Measurements from ENCODE around the gene KSR1. TPM values are rescaled to one million over a fixed set of nuclear protein-coding genes. Genes with fewer than 3 reads are reported as not detected.

The KSR1 gene
- total RNA-seq, 2 donors from 2014 or later = 11.5 to 23.7 TPM

DNA sequence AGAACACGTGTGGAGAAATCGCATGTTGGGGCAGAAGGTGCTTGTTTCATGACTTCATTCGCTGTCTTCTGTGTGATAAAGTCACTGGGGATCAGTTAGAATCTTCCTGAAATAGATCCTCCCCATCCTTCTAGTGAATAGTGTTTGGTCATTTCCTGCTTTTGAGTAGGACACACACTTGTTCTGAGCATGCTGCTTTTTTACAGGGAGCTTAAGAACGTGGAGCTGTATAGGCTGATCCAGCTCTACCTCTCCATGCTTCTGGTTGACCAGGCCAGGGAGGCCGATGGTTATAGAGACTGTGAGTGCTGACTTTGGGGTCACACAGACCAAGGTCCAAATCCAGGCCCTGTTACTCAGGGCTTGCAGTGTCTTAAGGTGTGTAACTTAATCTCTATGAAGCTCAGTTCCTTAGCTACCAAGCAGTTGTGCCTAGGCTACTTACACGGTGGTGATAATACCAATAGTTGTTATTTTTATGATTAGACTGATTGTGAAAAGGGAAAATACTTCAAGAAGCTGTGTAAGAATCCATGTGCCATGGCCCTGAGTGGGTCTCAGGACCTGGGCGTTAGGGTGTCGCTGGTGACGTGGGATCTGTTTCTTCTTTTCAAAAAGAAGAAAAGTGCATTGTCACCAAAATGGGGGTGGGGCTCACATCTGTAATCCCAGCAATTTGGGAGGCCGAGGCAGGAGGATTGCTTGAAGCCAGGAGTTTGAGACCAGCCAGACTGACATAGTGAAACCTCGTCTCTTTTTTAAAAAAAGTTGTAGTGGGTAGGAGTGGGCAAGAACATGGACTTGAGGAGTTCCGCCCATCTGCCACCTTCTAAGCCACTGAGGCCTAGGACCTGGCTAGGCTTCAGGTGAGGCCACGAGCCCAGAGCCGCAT lies 110.7 kb downstream of the KSR1 start:
- Histone ChIP-seq H3K27me3 (replicated peaks; ENCODE audit: insufficient read depth) (no peaks in the 10 kb centered on the region), H3K4me3 (no peak overlapping the region), H3K4me1 (replicated peaks) (no peaks in the 10 kb centered on the region), H3K9me3 (no peaks in the 10 kb centered on the region), H3K36me3 (no peaks in the 10 kb centered on the region), H3K27ac (no peak overlapping the region)
- 92% methylated on average over 14 of the region's 14 CpGs for WGBS
- no peak for DNase-seq (ENCODE audit: low spot score)
- no peak for TF ChIP-seq POLR2A (IDR thresholded peaks at IDR 0.05)
- no peak for TF ChIP-seq POLR2AphosphoS5 (IDR thresholded peaks at IDR 0.05)
- TF ChIP-seq, protein P1, sequence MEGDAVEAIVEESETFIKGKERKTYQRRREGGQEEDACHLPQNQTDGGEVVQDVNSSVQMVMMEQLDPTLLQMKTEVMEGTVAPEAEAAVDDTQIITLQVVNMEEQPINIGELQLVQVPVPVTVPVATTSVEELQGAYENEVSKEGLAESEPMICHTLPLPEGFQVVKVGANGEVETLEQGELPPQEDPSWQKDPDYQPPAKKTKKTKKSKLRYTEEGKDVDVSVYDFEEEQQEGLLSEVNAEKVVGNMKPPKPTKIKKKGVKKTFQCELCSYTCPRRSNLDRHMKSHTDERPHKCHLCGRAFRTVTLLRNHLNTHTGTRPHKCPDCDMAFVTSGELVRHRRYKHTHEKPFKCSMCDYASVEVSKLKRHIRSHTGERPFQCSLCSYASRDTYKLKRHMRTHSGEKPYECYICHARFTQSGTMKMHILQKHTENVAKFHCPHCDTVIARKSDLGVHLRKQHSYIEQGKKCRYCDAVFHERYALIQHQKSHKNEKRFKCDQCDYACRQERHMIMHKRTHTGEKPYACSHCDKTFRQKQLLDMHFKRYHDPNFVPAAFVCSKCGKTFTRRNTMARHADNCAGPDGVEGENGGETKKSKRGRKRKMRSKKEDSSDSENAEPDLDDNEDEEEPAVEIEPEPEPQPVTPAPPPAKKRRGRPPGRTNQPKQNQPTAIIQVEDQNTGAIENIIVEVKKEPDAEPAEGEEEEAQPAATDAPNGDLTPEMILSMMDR (IDR thresholded peaks at IDR 0.05) = no peak
- intact Hi-C loops (cut with DNase I) = no loop called here

DNA sequence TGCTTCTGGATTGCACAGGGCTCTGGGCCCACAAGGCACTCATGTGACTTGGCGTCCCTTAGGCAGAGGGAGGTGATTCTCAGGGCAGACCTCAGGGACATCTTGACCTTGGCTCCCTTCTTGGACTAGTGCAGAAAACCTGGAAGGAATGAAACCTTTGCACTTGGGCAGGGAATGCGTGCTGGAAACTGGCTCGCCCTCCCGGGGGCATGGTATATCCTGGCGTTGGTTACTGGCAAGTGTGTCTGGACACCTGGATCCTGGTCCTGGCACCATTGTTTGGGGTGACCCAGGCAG lies 111.3 kb downstream of the KSR1 start:
- H3K9me3 ChIP-seq = no peaks in the 10 kb centered on the region
- 88% methylated on average over 5 of the region's 5 CpGs for WGBS
- no peak overlapping the region for H3K4me3 ChIP-seq
- no peak overlapping the region for H3K27ac ChIP-seq
- no peaks in the 10 kb centered on the region for H3K36me3 ChIP-seq
- intact Hi-C loops (cut with DNase I) = no loop called here
- no peak for DNase-seq (ENCODE audit: low spot score)
- no peaks in the 10 kb centered on the region for H3K27me3 ChIP-seq (replicated peaks; ENCODE audit: insufficient read depth)
- H3K4me1 ChIP-seq (replicated peaks) = no peaks in the 10 kb centered on the region
- no peak for TF ChIP-seq POLR2A (IDR thresholded peaks at IDR 0.05)
- TF ChIP-seq, protein P1 (IDR thresholded peaks at IDR 0.05) = no peak
- TF ChIP-seq POLR2AphosphoS5 (IDR thresholded peaks at IDR 0.05) = no peak

DNA sequence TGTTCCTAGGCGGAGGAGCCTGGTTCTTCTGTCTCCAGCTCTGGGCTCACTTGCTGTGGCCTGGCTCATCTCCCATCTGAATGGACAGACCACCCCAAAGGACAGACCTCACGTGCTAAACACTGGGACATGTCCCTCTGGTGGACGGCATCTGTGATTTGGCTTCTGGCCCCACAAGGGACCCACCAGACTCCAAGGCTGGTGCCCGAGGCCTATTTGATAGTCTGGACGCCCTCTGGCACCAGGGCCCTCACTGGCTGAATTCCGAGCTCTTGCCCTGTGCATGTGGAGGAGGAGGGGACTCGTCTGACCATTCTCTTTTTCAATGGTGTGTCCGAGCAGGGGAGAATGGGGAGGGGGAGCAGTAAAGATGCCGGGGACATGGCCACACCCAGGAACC lies 112.0 kb downstream of the KSR1 start:
- WGBS = 98% methylated on average over 8 of the region's 9 CpGs
- H3K9me3 ChIP-seq = no peaks in the 10 kb centered on the region
- H3K27ac ChIP-seq = no peak overlapping the region
- no peaks in the 10 kb centered on the region for H3K27me3 ChIP-seq (replicated peaks; ENCODE audit: insufficient read depth)
- intact Hi-C loops (cut with DNase I) = no loop called here
- no peaks in the 10 kb centered on the region for H3K4me1 ChIP-seq (replicated peaks)
- TF ChIP-seq POLR2A (IDR thresholded peaks at IDR 0.05) (no peak), POLR2AphosphoS5 (IDR thresholded peaks at IDR 0.05) (no peak)
- TF ChIP-seq, protein P1 (IDR thresholded peaks at IDR 0.05) = no peak
- DNase-seq (ENCODE audit: low spot score) = no peak
- H3K4me3 ChIP-seq = no peak overlapping the region
- no peaks in the 10 kb centered on the region for H3K36me3 ChIP-seq

DNA sequence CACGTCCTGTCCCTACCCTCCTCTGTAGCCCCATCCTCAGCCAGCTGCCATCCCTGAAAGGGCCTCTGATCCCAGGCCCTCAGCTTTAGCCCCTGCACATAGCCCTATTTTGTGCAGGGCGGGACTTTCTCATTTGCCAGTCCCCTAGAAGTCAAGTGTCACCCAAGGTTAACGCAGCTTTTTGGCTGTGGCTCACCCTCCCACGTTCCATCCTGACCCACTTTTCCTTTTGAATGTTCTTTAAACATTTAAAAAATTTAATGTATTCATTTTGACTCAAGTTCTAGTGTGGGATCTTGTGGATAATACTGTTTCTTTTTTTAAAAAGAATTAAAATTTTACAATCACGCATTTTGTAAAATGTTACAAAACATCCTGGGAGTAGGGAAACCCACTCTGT lies 112.6 kb downstream of the KSR1 start:
- Histone ChIP-seq H3K4me1 (replicated peaks) (no peaks in the 10 kb centered on the region), H3K27me3 (replicated peaks; ENCODE audit: insufficient read depth) (no peaks in the 10 kb centered on the region), H3K4me3 (no peak overlapping the region), H3K36me3 (no peaks in the 10 kb centered on the region), H3K27ac (no peak overlapping the region), H3K9me3 (no peaks in the 10 kb centered on the region)
- TF ChIP-seq POLR2A (IDR thresholded peaks at IDR 0.05) (no peak), POLR2AphosphoS5 (IDR thresholded peaks at IDR 0.05) (no peak)
- TF ChIP-seq, protein P1 (IDR thresholded peaks at IDR 0.05) = no peak
- no peak for DNase-seq (ENCODE audit: low spot score)
- intact Hi-C loops (cut with DNase I) = no loop called here
- WGBS = 81% methylated on average over 5 of the region's 5 CpGs

DNA sequence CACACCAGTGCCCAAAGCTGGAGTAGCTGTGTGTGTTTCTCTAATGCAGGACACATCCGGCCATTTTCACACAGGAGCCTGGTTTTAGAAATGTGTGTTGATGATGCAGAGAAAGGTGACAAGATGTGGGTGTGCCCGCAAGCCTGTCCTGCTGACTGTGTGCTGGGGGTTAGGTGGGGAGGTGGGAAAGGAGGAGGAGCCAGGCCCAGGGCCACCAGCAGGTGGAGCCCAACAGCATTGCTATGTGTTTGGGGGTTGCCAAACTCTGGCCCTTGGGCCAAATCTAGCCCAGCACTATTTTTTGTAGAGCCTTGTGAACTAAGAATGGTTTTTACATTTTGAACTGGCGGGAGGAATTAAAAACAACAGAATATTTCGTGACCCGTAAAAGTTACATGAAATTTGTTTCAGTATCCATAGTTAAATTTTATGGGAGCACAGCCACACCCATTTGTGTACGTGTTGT lies 113.0 kb downstream of the KSR1 start:
- Histone ChIP-seq H3K27me3 (replicated peaks; ENCODE audit: insufficient read depth) (no peaks in the 10 kb centered on the region), H3K36me3 (no peaks in the 10 kb centered on the region), H3K27ac (no peak overlapping the region), H3K9me3 (no peaks in the 10 kb centered on the region), H3K4me3 (no peak overlapping the region), H3K4me1 (replicated peaks) (no peaks in the 10 kb centered on the region)
- TF ChIP-seq POLR2AphosphoS5 (IDR thresholded peaks at IDR 0.05) = no peak
- TF ChIP-seq, protein P1 (IDR thresholded peaks at IDR 0.05) = peak in 1 of 4 experiments; percentile 43
- intact Hi-C loops (cut with DNase I) = no loop called here
- no peak for DNase-seq (ENCODE audit: low spot score)
- 75% methylated on average over 6 of the region's 6 CpGs for WGBS
